Kidney tubule cell (primary cell): ENCODE results near the gene PHPT1.
"Not testable (repeated sequence)": the region's sequence is repeated elsewhere in the genome, so short reads cannot be mapped to it uniquely, and the experiment has no call there.

Source experiments
- DNase-seq: peaks from one replicate; pipeline ENCODE4 v3.0.0-alpha.2; 2018; ENCODE audit warnings: low spot score

PHPT1 gene

GRCh38 chr9:136849038-136849959 lies at the start of gene PHPT1:
Gene PHPT1, plus strand, starts transcription at chr9:136849409. Its CDS starts 22 bp downstream, at chr9:136849431.
- peak; percentile 99 for DNase-seq

- DNase-seq: peak; percentile 82
Measured at GRCh38 chr9:136799854-136800657, 49.2 kb upstream of the PHPT1 start.

GRCh38 chr9:136802321-136802720 lies 46.9 kb upstream of the PHPT1 start:
- DNase-seq: no peak

GRCh38 chr9:136803009-136803550 lies 46.1 kb upstream of the PHPT1 start:
- DNase-seq: not testable (repeated sequence)

- no peak for DNase-seq
Measured at GRCh38 chr9:136803551-136804508, 45.4 kb upstream of the PHPT1 start.

GRCh38 chr9:136804509-136805206 lies 44.6 kb upstream of the PHPT1 start:
- no peak for DNase-seq

- DNase-seq: no peak
Measured at GRCh38 chr9:136805207-136805740, 43.9 kb upstream of the PHPT1 start.

GRCh38 chr9:136806067-136806466 lies 43.1 kb upstream of the PHPT1 start:
- no peak for DNase-seq

- DNase-seq: no peak
Measured at GRCh38 chr9:136806631-136807201, 42.5 kb upstream of the PHPT1 start.

- peak; percentile 83 for DNase-seq
Measured at GRCh38 chr9:136807281-136808074, 41.7 kb upstream of the PHPT1 start, which contains the start of gene RABL6. Gene RABL6, plus strand, starts transcription at chr9:136807948. Its CDS starts 249 bp downstream, at chr9:136808197.

- DNase-seq: peak; percentile 47
Measured at GRCh38 chr9:136808075-136808805, 41.0 kb upstream of the PHPT1 start.

- DNase-seq: peak; percentile 45
Measured at GRCh38 chr9:136808806-136809158, 40.4 kb upstream of the PHPT1 start.

- DNase-seq: no peak
Measured at GRCh38 chr9:136814725-136815421, 34.3 kb upstream of the PHPT1 start.

GRCh38 chr9:136815422-136815782 lies 33.8 kb upstream of the PHPT1 start:
- DNase-seq: no peak

- no peak for DNase-seq
Measured at GRCh38 chr9:136820971-136821825, 28.0 kb upstream of the PHPT1 start.

GRCh38 chr9:136821826-136822544 lies 27.2 kb upstream of the PHPT1 start:
- DNase-seq: no peak
